Thymus (tissue), 11 donors: ENCODE measurements around the gene OCA2. TPM values are rescaled to one million over a fixed set of nuclear protein-coding genes. Genes with fewer than 3 reads are reported as not detected.
A peak's percentile ranks its signal among the peaks of the same experiment; 100 is the strongest.

ENCODE experiments used
- DNase-seq, 9 donors: peaks; one replicate each; pipeline ENCODE4 v3.0.0-alpha.2; 2013; ENCODE audit warnings: low spot score in 9 of 9, low read depth in 6 of 9, missing footprints in 1 of 9
- H3K27ac ChIP-seq, 2 donors: one replicate each; pipeline ENCODE4 v1.5.1; 2013; ENCODE audit warnings: control low read depth in 1 of 2, low read depth in 1 of 2, low read length in 1 of 2, mild to moderate bottlenecking in 1 of 2, moderate library complexity in 1 of 2
- H3K27me3 ChIP-seq, 2 donors: one replicate each; pipeline ENCODE4 v1.5.1; 2013; ENCODE audit warnings: low read length in 1 of 2; ENCODE audit not compliant: control insufficient read depth in 2 of 2, insufficient read depth in 1 of 2
- H3K36me3 ChIP-seq, 2 donors: one replicate each; pipeline ENCODE4 v1.5.1; 2013; ENCODE audit warnings: low read length in 1 of 2, mild to moderate bottlenecking in 1 of 2, moderate library complexity in 1 of 2; ENCODE audit not compliant: control insufficient read depth in 2 of 2, insufficient read depth in 2 of 2
- H3K4me1 ChIP-seq, 2 donors: one replicate each; pipeline ENCODE4 v1.5.1; 2013; ENCODE audit warnings: low read length in 2 of 2; ENCODE audit not compliant: control insufficient read depth in 2 of 2, insufficient read depth in 2 of 2
- H3K4me3 ChIP-seq, 2 donors: one replicate each; pipeline ENCODE4 v1.5.1; 2013; ENCODE audit warnings: low read length in 2 of 2, control low read depth in 1 of 2, mild to moderate bottlenecking in 1 of 2
- H3K9me3 ChIP-seq, 2 donors: one replicate each; pipeline ENCODE4 v1.5.1; 2013; ENCODE audit warnings: low read length in 1 of 2, mild to moderate bottlenecking in 1 of 2; ENCODE audit not compliant: control insufficient read depth in 2 of 2, insufficient read depth in 1 of 2
- WGBS: extraction: QIAGEN DNeasy Blood & Tissue Kit; methylation state at CpG from one replicate; pipeline ENCODE4 v1.1.7; 2013; 5-methylcytosine and 5-hydroxymethylcytosine counted together
- polyA plus RNA-seq: library from polyadenylated mRNA; stranded (reverse); fragments of 200-250 nt; gene quantifications from one replicate; pipeline ENCODE4 v1.2.3, GENCODE V29; 2013
- total RNA-seq: library from RNA; stranded (reverse); fragments of 120-200 nt; gene quantifications from one replicate; pipeline ENCODE4 v1.2.4, GENCODE V29; 2013
- donor health status: healthy.

The OCA2 gene
- total and polyA plus RNA-seq, 2 donors: 0.99 to 1.2 TPM

- Histone ChIP-seq H3K4me1 (no peaks in the 10 kb centered on the region), H3K36me3 (no peaks in the 10 kb centered on the region), H3K4me3 (no peak overlapping the region), H3K9me3 (no peaks in the 10 kb centered on the region), H3K27me3 (no peaks in the 10 kb centered on the region), H3K27ac (no peak overlapping the region)
- DNase-seq: no peak
- 93% methylated on average over 7 of the region's 7 CpGs for WGBS
These were observed 73.7 kb downstream of the OCA2 start for GRCh38 chr15:28025413-28025812.

GRCh38 chr15:28024889-28025250 is 74.2 kb downstream of the OCA2 start:
- Histone ChIP-seq H3K27me3 (no peaks in the 10 kb centered on the region), H3K4me3 (no peak overlapping the region), H3K27ac (no peak overlapping the region), H3K36me3 (no peaks in the 10 kb centered on the region), H3K9me3 (no peaks in the 10 kb centered on the region), H3K4me1 (no peaks in the 10 kb centered on the region)
- 93% methylated on average over 1 of the region's 1 CpG for WGBS
- no peak for DNase-seq

- Histone ChIP-seq H3K9me3 (no peaks in the 10 kb centered on the region), H3K36me3 (no peaks in the 10 kb centered on the region), H3K4me3 (no peak overlapping the region), H3K27me3 (no peaks in the 10 kb centered on the region), H3K4me1 (no peaks in the 10 kb centered on the region), H3K27ac (no peak overlapping the region)
- 70% methylated on average over 19 of the region's 19 CpGs for WGBS
- DNase-seq: no peak
These were observed 74.9 kb downstream of the OCA2 start for GRCh38 chr15:28023933-28024888.

- Histone ChIP-seq H3K4me3 (no peak overlapping the region), H3K4me1 (no peaks in the 10 kb centered on the region), H3K36me3 (no peaks in the 10 kb centered on the region), H3K27ac (no peak overlapping the region), H3K27me3 (no peaks in the 10 kb centered on the region), H3K9me3 (no peaks in the 10 kb centered on the region)
- whole genome bisulfite sequencing: 96% methylated on average over 8 of the region's 8 CpGs
- DNase-seq: no peak
These were observed 75.7 kb downstream of the OCA2 start for GRCh38 chr15:28023422-28023821.

GRCh38 chr15:28022961-28023360 is 76.2 kb downstream of the OCA2 start:
- no peak overlapping the region for H3K27ac ChIP-seq
- no peak for DNase-seq
- H3K4me1 ChIP-seq: no peaks in the 10 kb centered on the region
- no peaks in the 10 kb centered on the region for H3K9me3 ChIP-seq
- H3K36me3 ChIP-seq: no peaks in the 10 kb centered on the region
- no peaks in the 10 kb centered on the region for H3K27me3 ChIP-seq
- no peak overlapping the region for H3K4me3 ChIP-seq
- WGBS: 83% methylated on average over 2 of the region's 2 CpGs

GRCh38 chr15:28022181-28022580 is 76.9 kb downstream of the OCA2 start:
- no peaks in the 10 kb centered on the region for H3K9me3 ChIP-seq
- H3K4me1 ChIP-seq: no peaks in the 10 kb centered on the region
- H3K27ac ChIP-seq: no peak overlapping the region
- H3K27me3 ChIP-seq: no peaks in the 10 kb centered on the region
- WGBS: 85% methylated on average over 13 of the region's 13 CpGs
- DNase-seq: no peak
- no peaks in the 10 kb centered on the region for H3K36me3 ChIP-seq
- no peak overlapping the region for H3K4me3 ChIP-seq

- peak in 7 of 9 donors; percentile 4 to 43 (median 18) for DNase-seq
- Histone ChIP-seq H3K27me3 (no peaks in the 10 kb centered on the region), H3K36me3 (no peaks in the 10 kb centered on the region), H3K27ac (no peak overlapping the region), H3K4me1 (no peaks in the 10 kb centered on the region), H3K9me3 (no peaks in the 10 kb centered on the region), H3K4me3 (no peak overlapping the region)
- WGBS: 49% methylated on average over 17 of the region's 17 CpGs
These were observed 77.7 kb downstream of the OCA2 start for GRCh38 chr15:28021281-28022039.

GRCh38 chr15:28020644-28021043 is 78.5 kb downstream of the OCA2 start:
- Histone ChIP-seq H3K4me1 (no peaks in the 10 kb centered on the region), H3K4me3 (no peak overlapping the region), H3K9me3 (no peaks in the 10 kb centered on the region), H3K27ac (no peak overlapping the region), H3K27me3 (no peaks in the 10 kb centered on the region), H3K36me3 (no peaks in the 10 kb centered on the region)
- WGBS: 97% methylated on average over 6 of the region's 6 CpGs
- no peak for DNase-seq

GRCh38 chr15:28019594-28020309 is 79.4 kb downstream of the OCA2 start:
- no peak for DNase-seq
- H3K27ac ChIP-seq: no peak overlapping the region
- H3K4me3 ChIP-seq: no peak overlapping the region
- no peaks in the 10 kb centered on the region for H3K36me3 ChIP-seq
- 96% methylated on average over 19 of the region's 19 CpGs for WGBS
- H3K9me3 ChIP-seq: no peaks in the 10 kb centered on the region
- H3K27me3 ChIP-seq: no peaks in the 10 kb centered on the region
- no peaks in the 10 kb centered on the region for H3K4me1 ChIP-seq
